Stimulated activated CD4-positive, alpha-beta T cell treated with anti-CD3 and anti-CD28 coated beads, TNF-alpha, amount 100 ng/mL, for 48 hours (primary cell): ENCODE measurements around the gene CCDC92.

Source experiments
- DNase-seq, 3 donors: peaks; one replicate each; pipeline ENCODE4 v3.0.0-alpha.2; 2020; ENCODE audit warnings: low read depth in 3 of 3

CCDC92 gene

GRCh38 chr12:123976227-123976826 lies 3.7 kb upstream of the CCDC92 start:
- no peak for DNase-seq

GRCh38 chr12:123973552-123974341 lies 1.1 kb upstream of the CCDC92 start:
- peak in 2 of 3 donors; percentile 3 to 23 for DNase-seq

GRCh38 chr12:123971770-123972456 lies 718 bp downstream of the CCDC92 start:
- peak in 2 of 3 donors; percentile 10 to 17 for DNase-seq

- DNase-seq: no peak
Measured at GRCh38 chr12:123971449-123971769, 1.2 kb downstream of the CCDC92 start.

- DNase-seq: no peak
Measured at GRCh38 chr12:123967121-123967586, 5.5 kb downstream of the CCDC92 start.

GRCh38 chr12:123966596-123966995 lies 6.0 kb downstream of the CCDC92 start:
- DNase-seq: no peak

- no peak for DNase-seq
Measured at GRCh38 chr12:123965382-123965781, 7.2 kb downstream of the CCDC92 start.

GRCh38 chr12:123963821-123964220 lies 8.8 kb downstream of the CCDC92 start:
- no peak for DNase-seq

- DNase-seq: no peak
Measured at GRCh38 chr12:123962513-123962912, 10.1 kb downstream of the CCDC92 start.

GRCh38 chr12:123961585-123962345 lies 10.9 kb downstream of the CCDC92 start:
- DNase-seq: no peak

GRCh38 chr12:123960856-123961255 lies 11.8 kb downstream of the CCDC92 start:
- no peak for DNase-seq

- no peak for DNase-seq
Measured at GRCh38 chr12:123960029-123960735, 12.4 kb downstream of the CCDC92 start.

- no peak for DNase-seq
Measured at GRCh38 chr12:123958876-123959275, 13.8 kb downstream of the CCDC92 start.

- DNase-seq: no peak
Measured at GRCh38 chr12:123958462-123958861, 14.2 kb downstream of the CCDC92 start.

- DNase-seq: no peak
Measured at GRCh38 chr12:123957196-123957595, 15.4 kb downstream of the CCDC92 start.

GRCh38 chr12:123956249-123956648 lies 16.4 kb downstream of the CCDC92 start:
- no peak for DNase-seq

- DNase-seq: no peak
Measured at GRCh38 chr12:123954647-123955350, 17.8 kb downstream of the CCDC92 start.

- DNase-seq: no peak
Measured at GRCh38 chr12:123952037-123952436, 20.6 kb downstream of the CCDC92 start.

GRCh38 chr12:123951467-123951866 lies 21.2 kb downstream of the CCDC92 start:
- no peak for DNase-seq

- no peak for DNase-seq
Measured at GRCh38 chr12:123950476-123951349, 21.9 kb downstream of the CCDC92 start.
